ENCODE data around the gene FAM149A.

FAM149A gene

DNA sequence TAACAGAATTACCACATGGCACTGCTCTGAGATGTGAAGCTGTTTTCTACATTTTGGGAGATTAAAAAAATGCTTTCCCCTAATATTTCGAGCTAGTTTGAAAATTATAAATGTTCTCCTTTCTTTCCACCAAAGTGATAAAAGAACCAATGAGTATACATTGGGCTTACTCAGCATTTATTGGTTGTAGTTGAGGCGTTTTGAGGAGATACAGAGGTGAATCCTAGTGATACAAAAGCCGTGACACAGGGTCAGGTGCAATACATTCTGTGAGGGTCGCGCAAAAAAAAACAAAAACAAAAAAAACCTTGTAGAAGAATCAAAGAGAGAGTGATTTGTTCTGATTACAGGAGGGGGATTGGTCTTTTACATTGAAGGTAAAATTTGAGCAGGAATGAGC lies 54.5 kb downstream of the FAM149A start:
- no peak overlapping the region for H3K27ac ChIP-seq
- no peak for TF ChIP-seq CTCF (conservative IDR thresholded peaks at IDR 0.05)

DNA sequence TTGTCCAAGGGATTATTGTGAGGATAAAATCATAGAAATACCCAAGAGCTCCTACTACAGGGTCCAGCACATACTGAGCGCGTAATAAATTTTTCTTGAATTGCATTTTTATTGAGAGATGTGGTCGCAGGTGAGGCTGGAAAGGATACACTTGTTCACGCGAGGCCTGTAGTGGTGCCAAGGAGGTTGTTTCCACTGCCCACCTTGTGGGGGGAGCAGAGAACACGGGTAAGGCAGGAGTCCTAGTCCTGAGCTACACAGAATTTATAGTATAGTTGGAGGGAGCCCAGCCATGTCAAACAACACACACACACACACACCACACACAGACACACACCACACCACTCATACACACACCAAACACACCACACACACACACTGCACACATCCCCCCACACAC lies 55.1 kb downstream of the FAM149A start:
- no peak for TF ChIP-seq CTCF (conservative IDR thresholded peaks at IDR 0.05)
- no peak overlapping the region for H3K27ac ChIP-seq

GRCh38 chr4:186161138-186161537 lies 56.6 kb downstream of the FAM149A start:
- no peak for TF ChIP-seq CTCF (conservative IDR thresholded peaks at IDR 0.05)
- no peak overlapping the region for H3K27ac ChIP-seq

GRCh38 chr4:186166852-186167512 lies 62.5 kb downstream of the FAM149A start:
- no peak for TF ChIP-seq CTCF (conservative IDR thresholded peaks at IDR 0.05)

GRCh38 chr4:186167605-186168004 lies 63.1 kb downstream of the FAM149A start:
- TF ChIP-seq CTCF (conservative IDR thresholded peaks at IDR 0.05), result no peak
- H3K27ac ChIP-seq, result no peak overlapping the region

More at GRCh38 chr4:186166852-186167512, 62.5 kb downstream of the FAM149A start:
- no peak overlapping the region for H3K27ac ChIP-seq

DNA sequence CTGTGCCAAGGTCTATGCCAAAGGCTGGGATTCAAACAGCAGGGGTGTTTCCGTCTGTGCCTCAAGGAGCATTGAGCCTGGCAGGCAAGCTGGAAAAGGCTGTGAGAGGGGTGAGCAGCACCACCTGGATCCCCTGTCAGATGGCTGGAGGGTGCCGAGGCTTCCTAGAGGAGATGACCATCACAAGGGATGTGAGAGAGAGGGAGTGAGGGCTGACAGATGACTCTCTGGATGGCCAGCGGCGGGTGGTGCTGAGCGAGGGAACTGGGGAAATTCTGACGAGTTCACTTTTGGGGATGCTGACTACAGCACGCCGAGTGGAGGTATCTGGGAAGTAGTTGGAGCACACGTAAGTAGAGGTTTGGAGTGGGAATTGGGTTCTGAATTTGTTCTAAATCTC lies 64.2 kb downstream of the FAM149A start:
- no peak for TF ChIP-seq CTCF (conservative IDR thresholded peaks at IDR 0.05)
- no peak overlapping the region for H3K27ac ChIP-seq

DNA sequence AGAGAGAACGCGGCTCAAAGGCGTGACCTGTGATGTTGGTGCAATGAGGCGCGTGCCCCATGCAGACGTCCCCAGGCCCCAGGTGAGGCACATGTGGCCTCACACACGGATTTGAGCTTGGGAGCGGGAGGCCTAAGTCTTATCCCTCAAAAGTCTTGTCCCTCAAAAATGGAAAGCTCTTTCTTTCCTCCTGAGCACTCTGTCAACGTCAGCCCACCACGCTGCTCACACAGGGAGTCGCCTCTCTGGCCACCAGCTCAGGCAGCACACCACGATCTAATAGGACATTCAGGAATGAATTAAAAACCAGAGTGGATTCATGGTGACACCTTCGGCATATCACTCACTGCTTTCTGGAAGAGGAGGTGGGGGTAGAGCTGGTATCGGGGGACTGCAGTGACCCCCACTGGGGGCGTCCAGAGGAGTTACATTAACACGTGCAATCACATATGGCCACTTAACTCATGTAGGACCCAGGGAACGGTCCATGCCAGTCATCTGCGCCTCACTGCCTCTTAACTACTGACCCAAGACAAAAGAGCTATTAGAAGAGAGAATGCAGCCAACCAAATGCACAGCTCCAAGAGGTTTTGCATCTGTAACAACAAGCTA lies 64.9 kb downstream of the FAM149A start:
- no peak for TF ChIP-seq CTCF (conservative IDR thresholded peaks at IDR 0.05)
- no peak overlapping the region for H3K27ac ChIP-seq
